Astrocyte (in vitro differentiated cells and primary cell): ENCODE data around the gene HERC2. TPM values are rescaled to one million over a fixed set of nuclear protein-coding genes. Genes with fewer than 3 reads are reported as not detected.

Source experiments
- DNase-seq: peaks from one replicate; pipeline ENCODE4 v3.0.0-alpha.2; 2010; ENCODE audit warnings: low read depth
- FAIRE-seq: peaks from 2 replicates; lab custom pipeline; 2011; peaks lifted over from hg19 to GRCh38; lab: Jason Lieb, UNC
- H2AFZ ChIP-seq: 2 replicates; pipeline ENCODE4 v1.6.0; 2012; ENCODE audit warnings: low read depth, low read length, inconsistent platforms
- H3K27ac ChIP-seq: 2 replicates; pipeline ENCODE4 v1.5.1; 2011; ENCODE audit warnings: low read depth, low read length, inconsistent platforms
- H3K27me3 ChIP-seq: 2 replicates; pipeline ENCODE4 v1.6.0; 2011; ENCODE audit warnings: low read length, inconsistent platforms; ENCODE audit not compliant: insufficient read depth
- H3K36me3 ChIP-seq: 2 replicates; pipeline ENCODE4 v1.5.1; 2011; ENCODE audit warnings: low read length, inconsistent platforms; ENCODE audit not compliant: insufficient read depth
- H3K4me1 ChIP-seq: 2 replicates; pipeline ENCODE4 v1.5.1; 2011; ENCODE audit warnings: low read length, inconsistent platforms; ENCODE audit not compliant: insufficient read depth
- H3K4me2 ChIP-seq: 2 replicates; pipeline ENCODE4 v1.6.0; 2012; ENCODE audit warnings: low read length, inconsistent platforms
- H3K4me3 ChIP-seq: 2 replicates; pipeline ENCODE4 v1.5.1; 2011; ENCODE audit warnings: low read depth, mild to moderate bottlenecking, low read length, inconsistent platforms; ENCODE audit not compliant: insufficient read depth
- H3K79me2 ChIP-seq: 2 replicates; pipeline ENCODE4 v1.6.0; 2012; ENCODE audit warnings: mild to moderate bottlenecking, low read length, inconsistent platforms; ENCODE audit not compliant: insufficient read depth
- H3K9ac ChIP-seq: 2 replicates; pipeline ENCODE4 v1.6.0; 2012; ENCODE audit warnings: mild to moderate bottlenecking, low read length, inconsistent platforms
- H3K9me3 ChIP-seq: 2 replicates; pipeline ENCODE4 v1.5.1; 2012; ENCODE audit warnings: low read depth, mild to moderate bottlenecking, low read length, inconsistent platforms; ENCODE audit not compliant: insufficient read depth
- H4K20me1 ChIP-seq: 2 replicates; pipeline ENCODE4 v1.6.0; 2012; ENCODE audit warnings: low read length, inconsistent platforms; ENCODE audit not compliant: insufficient read depth
- H3K27ac Mint-ChIP-seq: one replicate; pipeline ENCODE4 v1.8.0; 2021; ENCODE audit warnings: mild to moderate bottlenecking, mixed read lengths; ENCODE audit not compliant: unreplicated experiment
- H3K27me3 Mint-ChIP-seq: one replicate; pipeline ENCODE4 v1.8.0; 2021; ENCODE audit warnings: low read depth, mixed read lengths; ENCODE audit not compliant: unreplicated experiment
- H3K36me3 Mint-ChIP-seq: one replicate; pipeline ENCODE4 v1.8.0; 2021; ENCODE audit warnings: low read depth, mixed read lengths; ENCODE audit not compliant: unreplicated experiment
- H3K4me1 Mint-ChIP-seq: one replicate; pipeline ENCODE4 v1.8.0; 2021; ENCODE audit warnings: low read depth, mixed read lengths; ENCODE audit not compliant: unreplicated experiment
- H3K4me3 Mint-ChIP-seq: one replicate; pipeline ENCODE4 v1.8.0; 2021; ENCODE audit warnings: mild to moderate bottlenecking, moderate library complexity, mixed read lengths; ENCODE audit not compliant: unreplicated experiment
- H3K9me3 Mint-ChIP-seq: one replicate; pipeline ENCODE4 v1.8.0; 2021; ENCODE audit warnings: mild to moderate bottlenecking, mixed read lengths; ENCODE audit not compliant: unreplicated experiment
- EZH2 ChIP-seq: IDR thresholded peaks from 2 replicates; pipeline ENCODE4 v1.6.1; 2012; ENCODE audit warnings: mild to moderate bottlenecking, low read length, inconsistent platforms; ENCODE audit not compliant: insufficient read depth
- total RNA-seq: library from RNA; stranded (reverse); gene quantifications from 2 replicates; pipeline ENCODE4 v1.2.1, GENCODE V29; 2021
- TF ChIP-seq, protein P1 (sequence below): IDR thresholded peaks from 2 replicates; pipeline ENCODE4 v1.5.1; 2011; ENCODE audit warnings: low read depth, mild to moderate bottlenecking, inconsistent platforms, low read length, moderate library complexity; ENCODE audit not compliant: insufficient read depth

The HERC2 gene
- total RNA-seq, 1 donor from 2014 or later = 61.5 TPM

DNA sequence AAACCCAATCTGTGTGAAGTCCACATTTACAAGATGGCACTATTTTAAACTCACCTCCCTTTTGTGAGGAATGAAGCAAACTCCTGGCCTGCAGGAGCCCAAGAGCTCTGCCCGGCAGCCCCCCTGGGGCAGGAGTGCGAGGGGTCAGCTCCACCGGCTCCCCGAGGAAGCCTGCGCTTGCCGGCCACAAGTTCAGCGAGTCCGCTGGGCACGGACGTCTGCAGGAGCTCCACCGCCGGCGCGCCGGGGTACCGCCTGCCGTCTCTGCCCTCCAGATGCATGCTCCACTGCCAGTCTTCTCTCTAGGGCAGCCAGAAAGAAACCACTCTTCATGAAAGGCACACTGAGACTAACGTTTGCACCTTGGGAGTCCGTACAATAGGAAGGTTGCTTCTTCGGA, 240.4 kb downstream of the HERC2 start:
- Histone ChIP-seq H3K4me3 (no peak overlapping the region), H3K9ac (no peak overlapping the region), H3K27me3 (no peaks in the 10 kb centered on the region), H3K27ac (no peak overlapping the region), H3K9me3 (peaks cover 9% of the 10 kb centered on the region), H3K79me2 (no peaks in the 10 kb centered on the region), H3K36me3 (no peaks in the 10 kb centered on the region), H2AFZ (no peak overlapping the region), H4K20me1 (no peaks in the 10 kb centered on the region), H3K4me1 (no peaks in the 10 kb centered on the region), H3K4me2 (no peak overlapping the region)
- H3K4me3 Mint-ChIP-seq = no peak overlapping the region
- DNase-seq (no peak), FAIRE-seq (no peak)
- H3K27me3 Mint-ChIP-seq = no peaks in the 10 kb centered on the region
- H3K27ac Mint-ChIP-seq = no peak overlapping the region
- TF ChIP-seq, protein P1, sequence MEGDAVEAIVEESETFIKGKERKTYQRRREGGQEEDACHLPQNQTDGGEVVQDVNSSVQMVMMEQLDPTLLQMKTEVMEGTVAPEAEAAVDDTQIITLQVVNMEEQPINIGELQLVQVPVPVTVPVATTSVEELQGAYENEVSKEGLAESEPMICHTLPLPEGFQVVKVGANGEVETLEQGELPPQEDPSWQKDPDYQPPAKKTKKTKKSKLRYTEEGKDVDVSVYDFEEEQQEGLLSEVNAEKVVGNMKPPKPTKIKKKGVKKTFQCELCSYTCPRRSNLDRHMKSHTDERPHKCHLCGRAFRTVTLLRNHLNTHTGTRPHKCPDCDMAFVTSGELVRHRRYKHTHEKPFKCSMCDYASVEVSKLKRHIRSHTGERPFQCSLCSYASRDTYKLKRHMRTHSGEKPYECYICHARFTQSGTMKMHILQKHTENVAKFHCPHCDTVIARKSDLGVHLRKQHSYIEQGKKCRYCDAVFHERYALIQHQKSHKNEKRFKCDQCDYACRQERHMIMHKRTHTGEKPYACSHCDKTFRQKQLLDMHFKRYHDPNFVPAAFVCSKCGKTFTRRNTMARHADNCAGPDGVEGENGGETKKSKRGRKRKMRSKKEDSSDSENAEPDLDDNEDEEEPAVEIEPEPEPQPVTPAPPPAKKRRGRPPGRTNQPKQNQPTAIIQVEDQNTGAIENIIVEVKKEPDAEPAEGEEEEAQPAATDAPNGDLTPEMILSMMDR = no peak
- TF ChIP-seq EZH2 = no peak
- no peaks in the 10 kb centered on the region for H3K36me3 Mint-ChIP-seq
- H3K4me1 Mint-ChIP-seq = peaks cover 5% of the 10 kb centered on the region
- peaks cover 6% of the 10 kb centered on the region for H3K9me3 Mint-ChIP-seq

DNA sequence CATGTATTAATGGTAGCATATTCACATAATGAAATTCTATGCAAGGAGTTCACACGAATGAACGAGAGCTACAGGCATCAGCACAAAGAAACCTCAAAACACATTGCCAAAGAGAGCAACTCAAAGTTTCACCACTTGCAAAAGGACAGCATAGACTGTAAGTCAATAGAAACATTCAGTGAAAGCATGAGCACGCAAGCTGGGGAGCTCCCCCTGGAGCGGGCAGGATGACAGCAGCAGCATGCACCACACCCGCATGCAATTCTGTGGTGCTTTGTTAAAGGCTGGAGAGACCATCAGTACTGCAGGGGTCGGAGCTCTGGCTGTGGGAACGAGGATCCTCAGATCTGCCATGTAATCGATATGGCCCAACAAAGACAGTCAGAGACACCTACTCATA, 241.6 kb downstream of the HERC2 start:
- no peak overlapping the region for H3K4me3 Mint-ChIP-seq
- Histone ChIP-seq H2AFZ (no peak overlapping the region), H3K4me2 (no peak overlapping the region), H3K36me3 (no peaks in the 10 kb centered on the region), H3K4me3 (no peak overlapping the region), H3K9me3 (peaks cover 9% of the 10 kb centered on the region), H3K27ac (no peak overlapping the region), H3K4me1 (no peaks in the 10 kb centered on the region), H3K79me2 (no peaks in the 10 kb centered on the region), H3K9ac (no peak overlapping the region), H4K20me1 (no peaks in the 10 kb centered on the region), H3K27me3 (no peaks in the 10 kb centered on the region)
- peaks cover 5% of the 10 kb centered on the region for H3K4me1 Mint-ChIP-seq
- no peak for FAIRE-seq
- H3K9me3 Mint-ChIP-seq = peaks cover 6% of the 10 kb centered on the region
- DNase-seq = no peak
- TF ChIP-seq, protein P1 = no peak
- no peak for TF ChIP-seq EZH2
- H3K27ac Mint-ChIP-seq = no peak overlapping the region
- H3K36me3 Mint-ChIP-seq = no peaks in the 10 kb centered on the region
- H3K27me3 Mint-ChIP-seq = no peaks in the 10 kb centered on the region

DNA sequence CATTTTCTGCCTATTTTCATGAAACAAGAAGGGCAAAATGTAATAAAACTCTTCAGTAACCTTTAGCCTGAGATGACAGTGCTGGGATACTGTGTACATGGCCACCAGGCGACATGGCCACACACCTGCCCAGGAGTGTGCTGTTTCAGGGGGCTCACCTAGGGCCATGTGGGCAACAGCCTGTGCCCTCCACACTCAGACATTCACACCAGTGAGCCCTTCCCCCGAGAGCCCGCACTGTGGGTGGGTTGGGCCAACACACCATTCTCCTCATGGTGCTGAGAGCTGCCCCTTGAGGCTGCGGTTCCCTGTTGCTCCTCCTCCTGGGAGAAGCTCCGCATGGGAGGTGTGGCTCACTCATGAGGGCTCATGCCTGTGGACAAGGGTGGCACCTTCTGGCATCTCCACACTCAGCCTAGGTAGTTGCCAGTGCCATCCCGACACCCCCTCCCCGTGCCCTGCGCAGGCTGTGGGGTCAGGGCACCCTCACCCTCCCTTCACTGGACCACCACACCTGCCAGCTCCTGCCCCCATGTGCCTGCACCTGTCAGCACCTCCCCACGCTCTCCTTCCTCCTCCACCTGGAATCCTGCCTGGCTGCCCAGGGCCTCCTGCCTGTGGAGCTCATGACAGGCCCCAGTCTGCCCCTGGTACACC, 242.5 kb downstream of the HERC2 start:
- Mint-ChIP-seq H3K4me3 (no peak overlapping the region), H3K4me1 (peaks cover 5% of the 10 kb centered on the region), H3K36me3 (no peaks in the 10 kb centered on the region), H3K27ac (no peak overlapping the region), H3K27me3 (no peaks in the 10 kb centered on the region), H3K9me3 (peaks cover 6% of the 10 kb centered on the region)
- Histone ChIP-seq H3K9ac (no peak overlapping the region), H3K9me3 (peaks cover 4% of the 10 kb centered on the region), H3K4me1 (no peaks in the 10 kb centered on the region), H3K27ac (no peak overlapping the region), H3K4me2 (no peak overlapping the region), H3K36me3 (no peaks in the 10 kb centered on the region), H3K79me2 (no peaks in the 10 kb centered on the region), H3K4me3 (no peak overlapping the region), H2AFZ (no peak overlapping the region), H4K20me1 (no peaks in the 10 kb centered on the region), H3K27me3 (no peaks in the 10 kb centered on the region)
- DNase-seq (no peak), FAIRE-seq (no peak)
- no peak for TF ChIP-seq EZH2
- TF ChIP-seq, protein P1 = no peak
